C4-2B (cell line): ENCODE data around the gene CNTNAP1.

ENCODE experiments used
- ZFX ChIP-seq: fragments of 450-650 bp; IDR thresholded peaks from 2 replicates; pipeline ENCODE4 v1.6.1; 2017
- TF ChIP-seq, protein P1 (sequence below): fragments of 450-650 bp; conservative IDR thresholded peaks from 2 replicates; pipeline ENCODE4 v1.5.1; 2017; ENCODE audit warnings: mild to moderate bottlenecking

GRCh38 chr17:42748202-42748907, 66.0 kb downstream of the CNTNAP1 start:
- TF ChIP-seq, protein P1, sequence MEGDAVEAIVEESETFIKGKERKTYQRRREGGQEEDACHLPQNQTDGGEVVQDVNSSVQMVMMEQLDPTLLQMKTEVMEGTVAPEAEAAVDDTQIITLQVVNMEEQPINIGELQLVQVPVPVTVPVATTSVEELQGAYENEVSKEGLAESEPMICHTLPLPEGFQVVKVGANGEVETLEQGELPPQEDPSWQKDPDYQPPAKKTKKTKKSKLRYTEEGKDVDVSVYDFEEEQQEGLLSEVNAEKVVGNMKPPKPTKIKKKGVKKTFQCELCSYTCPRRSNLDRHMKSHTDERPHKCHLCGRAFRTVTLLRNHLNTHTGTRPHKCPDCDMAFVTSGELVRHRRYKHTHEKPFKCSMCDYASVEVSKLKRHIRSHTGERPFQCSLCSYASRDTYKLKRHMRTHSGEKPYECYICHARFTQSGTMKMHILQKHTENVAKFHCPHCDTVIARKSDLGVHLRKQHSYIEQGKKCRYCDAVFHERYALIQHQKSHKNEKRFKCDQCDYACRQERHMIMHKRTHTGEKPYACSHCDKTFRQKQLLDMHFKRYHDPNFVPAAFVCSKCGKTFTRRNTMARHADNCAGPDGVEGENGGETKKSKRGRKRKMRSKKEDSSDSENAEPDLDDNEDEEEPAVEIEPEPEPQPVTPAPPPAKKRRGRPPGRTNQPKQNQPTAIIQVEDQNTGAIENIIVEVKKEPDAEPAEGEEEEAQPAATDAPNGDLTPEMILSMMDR: no peak
- TF ChIP-seq ZFX: no peak
